GM21360 (cell line): ENCODE results near the gene ZNF200.

ENCODE experiments used
- ATAC-seq: cut with Tn5 transposase; IDR thresholded peaks from one replicate; pipeline ENCODE4 v1.9.1; 2021; ENCODE audit warnings: mild to moderate bottlenecking, moderate library complexity; ENCODE audit not compliant: unreplicated experiment

ZNF200 gene

DNA sequence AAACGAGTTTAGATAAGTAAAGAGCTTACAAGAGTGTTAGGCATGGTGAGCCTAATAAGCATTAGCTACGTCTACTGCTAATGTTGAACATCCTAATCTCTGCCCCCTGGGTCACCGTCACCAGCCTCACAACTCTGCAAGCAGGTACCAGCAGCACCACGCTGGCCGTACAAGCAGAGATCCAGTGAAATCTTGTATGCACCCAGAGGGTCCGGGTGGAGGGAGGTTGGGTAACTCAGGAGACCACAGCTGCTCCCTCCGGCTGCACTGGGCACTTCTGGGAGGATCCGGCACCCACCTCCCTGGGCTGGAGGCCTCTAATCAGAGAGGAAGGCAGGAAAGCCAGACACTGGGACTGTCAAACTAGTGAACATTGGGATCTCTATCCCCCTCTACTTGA is 55.3 kb downstream of the ZNF200 start:
- no peak for ATAC-seq

- ATAC-seq, result no peak
Observed at GRCh38 chr16:3175157-3176093, 59.5 kb downstream of the ZNF200 start.

- no peak for ATAC-seq
Observed at GRCh38 chr16:3174618-3175148, 60.3 kb downstream of the ZNF200 start.

GRCh38 chr16:3173892-3174617 is 60.9 kb downstream of the ZNF200 start:
- no peak for ATAC-seq
